Stimulated activated CD8-positive, alpha-beta memory T cell treated with anti-CD3 and anti-CD28 coated beads, Interleukin-4, amount 100 ng/mL, for 24 hours (primary cell): ENCODE data around the gene ARHGAP12.
A peak's percentile ranks its signal among the peaks of the same experiment; 100 is the strongest.

ENCODE experiments used
- DNase-seq: peaks from one replicate; pipeline ENCODE4 v3.0.0-alpha.2; 2020; ENCODE audit warnings: low read depth

ARHGAP12 gene

GRCh38 chr10:31949266-31949665, 20.6 kb upstream of the ARHGAP12 start:
- DNase-seq = no peak

DNA sequence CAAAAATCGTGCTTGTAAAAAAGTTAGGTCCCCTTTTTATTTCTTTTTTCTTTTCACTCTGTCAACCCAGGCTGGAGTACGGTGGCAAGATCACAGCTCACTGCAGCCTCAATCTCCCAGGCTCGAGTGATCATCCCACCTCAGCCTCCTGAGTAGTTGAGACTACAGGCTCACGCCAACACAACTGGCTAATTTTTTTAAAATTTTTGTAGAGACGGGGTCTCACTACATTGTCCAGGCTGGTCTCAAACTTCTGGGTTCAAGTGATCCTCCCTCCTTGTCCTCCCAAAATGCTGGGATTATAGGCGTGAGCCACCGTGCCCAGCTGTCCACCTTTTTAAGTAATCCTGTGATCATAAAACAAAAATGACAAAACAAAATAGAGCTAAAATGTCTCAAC, 19.4 kb upstream of the ARHGAP12 start:
- no peak for DNase-seq

GRCh38 chr10:31947144-31947926, 18.7 kb upstream of the ARHGAP12 start:
- DNase-seq = no peak

DNA sequence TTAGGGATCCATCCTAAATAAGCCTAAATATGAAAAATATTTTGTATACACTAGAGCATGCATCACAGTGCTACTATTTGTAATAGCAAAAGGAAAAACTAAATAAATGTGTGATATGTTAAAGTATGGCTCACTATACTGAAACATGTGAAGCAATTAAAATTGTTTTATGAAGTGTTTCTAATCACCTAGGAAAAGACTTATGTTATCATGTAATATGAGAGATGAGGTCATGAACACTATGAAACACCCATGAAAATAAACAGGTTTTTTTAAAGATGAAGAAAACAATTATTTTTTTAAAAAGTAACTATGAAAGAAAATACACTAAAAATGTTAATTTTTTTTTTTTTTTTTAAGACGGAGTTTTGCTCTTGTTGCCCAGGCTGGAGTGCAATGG, 16.8 kb upstream of the ARHGAP12 start:
- no peak for DNase-seq

GRCh38 chr10:31944071-31944433, 15.4 kb upstream of the ARHGAP12 start:
- no peak for DNase-seq

DNA sequence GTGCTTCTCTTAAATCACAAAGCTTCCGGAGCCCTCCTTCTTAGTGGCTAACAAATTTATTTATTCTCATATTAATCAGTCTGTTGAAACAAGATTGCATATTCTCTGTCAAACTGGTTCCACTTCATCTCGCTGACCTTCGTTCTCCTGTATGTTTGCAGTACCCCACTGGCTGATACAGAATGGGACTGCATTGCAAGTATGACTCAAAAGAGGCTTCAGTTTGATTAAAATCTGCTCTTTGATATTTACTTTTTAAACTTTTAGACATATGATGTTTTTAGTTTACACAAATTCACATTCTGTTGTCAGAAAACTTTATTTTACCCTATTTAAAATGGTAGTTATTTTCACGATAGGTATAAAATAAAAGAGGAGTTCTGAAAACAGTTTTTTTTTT, 14.3 kb upstream of the ARHGAP12 start:
- DNase-seq = no peak

DNA sequence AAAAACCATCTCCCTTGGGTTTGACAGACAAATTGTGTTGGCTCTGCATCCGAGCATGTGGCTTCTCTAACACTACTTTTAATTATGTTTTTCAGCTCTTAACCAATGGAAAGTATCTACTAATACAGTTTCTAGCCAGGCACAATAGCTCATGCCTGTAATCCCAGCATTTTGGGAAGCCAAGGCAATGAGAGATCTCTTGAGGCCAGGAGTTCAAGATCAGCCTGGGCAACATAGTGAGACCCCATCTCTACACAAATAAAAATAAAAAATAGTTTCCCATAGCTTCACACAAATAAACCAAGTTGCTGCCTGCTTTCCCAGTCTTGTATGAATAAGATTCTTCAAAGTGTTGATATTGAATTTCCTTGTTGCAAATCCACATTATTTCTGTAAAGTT, 13.8 kb upstream of the ARHGAP12 start:
- DNase-seq = no peak

DNA sequence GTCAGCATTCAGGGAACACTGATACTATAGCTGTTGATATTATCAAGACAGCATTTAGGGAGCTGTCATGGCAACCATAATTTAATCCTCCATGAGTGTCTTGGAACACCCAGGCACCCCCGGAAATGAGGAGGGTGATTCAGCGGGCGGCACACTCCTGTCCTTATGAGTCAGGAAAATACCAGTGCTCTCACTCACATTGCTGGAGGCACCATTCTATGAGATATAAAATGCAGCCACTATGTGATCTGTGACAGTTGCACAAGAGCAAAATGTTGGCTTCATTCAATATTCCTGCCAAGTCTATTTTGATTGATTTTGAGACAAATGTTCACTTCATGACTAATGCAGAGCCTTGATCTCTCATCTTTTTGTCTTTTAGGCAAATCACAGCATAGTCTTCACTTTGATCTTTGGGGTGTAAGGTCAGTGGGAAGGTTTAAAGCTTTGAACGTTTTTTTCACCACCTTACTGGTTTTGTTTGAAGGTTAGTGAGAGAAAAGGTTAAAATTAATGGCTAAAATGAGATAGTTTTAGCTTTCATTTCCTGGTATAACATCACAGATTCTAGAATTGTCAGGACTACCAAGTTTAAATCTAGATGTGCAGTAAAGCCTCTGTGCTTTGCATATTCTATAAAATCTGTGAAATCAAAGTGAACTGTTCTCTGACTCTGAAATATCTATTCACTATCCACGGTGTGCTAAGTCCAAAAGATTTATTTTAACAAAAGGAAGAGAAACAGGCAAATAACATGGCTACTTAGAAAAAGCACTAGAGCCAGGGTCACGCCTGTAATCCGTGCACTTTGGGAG, 12.4 kb upstream of the ARHGAP12 start:
- DNase-seq = no peak

DNA sequence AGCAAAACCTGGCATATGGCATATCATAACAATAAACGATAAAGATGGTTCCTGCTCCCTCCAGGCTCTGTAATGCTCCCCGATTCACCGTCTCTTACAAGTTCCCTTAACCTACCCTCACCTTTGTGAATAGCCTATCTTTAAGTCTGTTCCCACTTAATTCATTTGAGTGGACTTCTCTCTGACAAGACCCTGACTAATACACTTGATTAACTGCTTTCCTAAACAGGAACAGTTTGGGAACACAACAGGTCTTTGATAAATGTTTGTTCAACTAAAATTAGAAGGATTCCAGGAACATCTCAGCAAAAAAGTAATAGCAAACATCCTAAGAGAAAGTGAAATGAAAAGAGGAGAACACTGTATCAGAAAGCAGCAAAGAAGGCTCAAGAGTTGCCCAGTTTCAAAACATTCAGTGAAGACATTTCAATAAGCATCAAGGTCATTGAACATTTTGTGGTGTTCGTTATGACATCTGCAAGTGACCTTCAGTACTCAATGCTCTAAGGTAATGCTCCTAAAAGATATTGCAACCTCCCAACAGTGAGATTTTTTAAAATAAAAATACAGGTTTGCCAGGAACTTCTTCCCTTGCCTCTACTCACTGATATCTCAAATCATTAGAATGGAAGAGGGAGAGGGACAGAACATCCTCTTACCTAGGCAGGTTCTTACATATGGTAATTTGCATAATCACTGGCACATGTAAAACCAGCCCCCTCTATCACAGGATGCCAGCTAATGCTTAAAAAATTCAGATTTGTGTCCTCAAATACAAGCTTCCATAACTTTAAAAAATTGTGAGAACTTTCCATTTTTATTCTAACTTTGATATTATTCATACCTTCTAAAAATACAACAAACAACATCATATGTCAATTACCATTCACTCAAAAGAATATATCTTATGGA, 11.4 kb upstream of the ARHGAP12 start:
- no peak for DNase-seq

- no peak for DNase-seq
These were observed 8.7 kb upstream of the ARHGAP12 start for GRCh38 chr10:31937371-31937770.

GRCh38 chr10:31936933-31937332, 8.3 kb upstream of the ARHGAP12 start:
- DNase-seq = no peak

DNA sequence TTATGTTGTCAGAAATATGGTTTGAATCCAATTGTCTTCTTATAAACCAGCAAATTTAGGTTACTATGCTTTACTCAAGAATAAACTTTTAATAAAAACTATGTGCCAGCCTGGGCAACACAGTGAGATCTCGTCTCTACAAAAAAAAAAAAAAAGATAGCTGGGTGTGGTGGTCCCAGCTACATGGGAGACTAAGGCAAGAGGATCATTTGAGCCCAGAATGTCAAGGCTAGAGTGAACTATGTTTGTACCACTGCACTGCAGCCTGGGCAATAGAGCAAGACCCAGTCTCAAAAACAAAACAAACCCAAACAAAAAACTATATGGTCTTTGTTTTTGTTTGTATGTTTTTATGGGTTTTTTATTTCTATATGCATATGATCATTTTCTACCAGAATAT, 7.5 kb upstream of the ARHGAP12 start:
- DNase-seq = no peak

DNA sequence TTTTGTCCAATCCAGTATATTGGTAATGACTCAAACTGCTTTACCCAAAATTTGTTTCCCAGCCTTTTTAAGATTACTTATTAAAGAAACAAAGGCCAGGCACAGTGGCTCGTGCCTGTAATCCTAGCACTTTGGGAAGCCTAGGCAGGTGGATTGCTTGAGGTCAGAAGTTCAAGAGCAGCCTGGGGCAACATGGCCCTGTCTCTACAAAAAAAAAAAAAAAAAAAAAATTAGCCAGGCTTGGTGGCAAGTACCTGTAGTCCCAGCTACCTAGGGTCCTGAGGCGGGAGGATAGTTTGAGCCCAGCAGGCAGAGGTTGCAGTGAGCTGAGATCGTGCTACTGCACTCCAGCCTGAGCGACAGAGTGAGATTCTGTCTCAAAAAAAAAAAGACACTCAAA, 7.0 kb upstream of the ARHGAP12 start:
- no peak for DNase-seq

DNA sequence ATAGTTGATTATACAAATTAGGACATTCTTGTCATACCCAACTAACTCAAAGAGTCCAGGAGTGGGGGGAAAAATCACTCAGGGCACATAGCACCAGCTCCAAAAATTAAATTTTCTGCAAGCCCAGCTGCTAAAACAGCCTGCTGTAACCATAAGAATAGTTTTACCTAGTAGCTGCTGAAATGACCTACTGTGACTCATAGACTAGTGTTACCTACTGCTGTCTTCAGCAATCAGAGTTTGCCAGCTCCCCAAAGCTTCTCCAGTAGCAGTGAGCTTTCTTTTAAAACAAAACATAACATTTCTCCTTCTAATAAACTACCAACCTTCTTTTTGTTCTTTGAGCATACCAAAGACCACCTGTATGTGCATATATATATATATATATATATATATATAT, 4.2 kb upstream of the ARHGAP12 start:
- DNase-seq = no peak

- no peak for DNase-seq
These were observed 2.2 kb upstream of the ARHGAP12 start for GRCh38 chr10:31930856-31931255.

DNA sequence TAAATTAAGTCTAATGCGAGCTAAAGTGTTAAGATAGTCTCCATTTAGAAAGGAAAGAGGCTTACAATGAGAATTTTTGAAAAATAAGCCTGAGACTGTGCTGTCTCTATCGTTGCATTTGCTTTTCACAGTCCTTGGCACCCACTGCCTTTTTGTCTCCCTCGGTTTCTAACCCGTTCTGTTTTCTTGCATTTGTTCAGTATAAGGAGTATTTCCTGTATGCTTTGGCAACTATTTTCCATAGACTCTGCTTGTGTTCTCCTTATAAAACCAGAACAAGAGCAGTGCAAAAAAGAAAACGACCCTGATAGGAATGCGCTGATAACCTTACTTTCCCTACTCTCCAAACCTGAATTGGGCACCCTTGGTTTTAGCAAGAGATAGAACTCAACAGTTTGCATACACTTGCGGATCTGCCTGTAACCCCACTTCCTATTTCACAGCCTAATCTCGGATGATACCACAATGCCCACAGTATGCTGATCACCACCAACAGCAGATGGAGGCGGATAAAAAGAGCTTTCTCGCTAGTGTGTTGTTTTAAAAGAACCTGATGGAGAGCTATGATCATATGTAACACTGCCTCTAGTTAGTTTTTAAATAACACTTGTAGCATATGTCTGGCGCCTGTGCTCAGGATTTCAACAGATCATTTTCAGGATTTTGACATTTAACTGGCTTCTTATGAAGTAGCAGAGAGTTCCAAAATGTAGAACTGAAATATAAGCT, 1.6 kb upstream of the ARHGAP12 start:
- DNase-seq = no peak

GRCh38 chr10:31929261-31930022, 811 bp upstream of the ARHGAP12 start:
- peak; percentile 4 for DNase-seq

DNA sequence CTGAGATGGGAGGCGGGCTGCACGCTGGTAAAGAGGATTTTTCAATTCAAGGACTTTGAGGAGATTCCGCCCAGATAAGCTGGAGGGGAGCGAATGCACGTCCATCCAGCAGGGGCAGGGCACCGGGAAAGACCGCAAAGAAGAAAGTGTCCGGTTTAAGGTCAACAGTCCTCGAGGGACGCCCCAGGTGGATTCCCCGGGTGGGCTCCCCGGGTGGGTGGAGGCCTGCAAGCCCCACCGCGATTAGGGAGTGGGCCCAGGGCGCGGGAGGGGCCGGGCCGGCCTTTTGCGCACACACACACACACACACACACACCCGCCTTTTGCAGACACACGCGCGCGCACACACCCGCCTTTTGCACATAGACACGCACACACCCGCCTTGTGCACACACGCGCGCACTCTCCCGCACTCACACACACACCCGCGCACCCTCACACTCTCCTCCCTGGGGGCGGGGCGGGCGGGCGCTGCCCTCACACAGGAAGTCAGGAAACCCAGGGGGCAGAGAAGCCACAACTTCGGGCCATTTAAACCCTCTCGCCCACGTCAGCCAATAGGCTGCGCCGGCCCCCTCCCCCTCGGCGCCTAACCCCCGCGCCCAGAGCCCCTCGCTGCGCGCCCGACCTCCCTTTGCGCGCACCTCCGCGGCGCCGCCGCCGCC, 615 bp downstream of the ARHGAP12 start:
- peak; percentile 43 for DNase-seq

DNA sequence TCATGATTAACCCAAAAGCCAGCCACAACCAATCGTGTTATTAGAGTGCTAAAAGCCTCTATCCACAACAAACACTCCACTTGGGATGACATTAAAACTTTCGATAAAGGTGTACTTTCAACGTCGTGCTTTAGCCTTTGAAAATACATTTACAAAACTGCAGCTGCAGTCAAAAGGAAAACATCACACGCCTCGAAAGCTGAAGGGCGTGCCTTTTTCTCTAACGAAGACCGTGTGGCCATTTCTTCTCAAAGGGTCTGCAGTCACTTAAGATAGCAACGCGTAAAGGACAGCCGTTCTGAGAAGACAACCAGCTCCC, 1.1 kb downstream of the ARHGAP12 start:
- no peak for DNase-seq

DNA sequence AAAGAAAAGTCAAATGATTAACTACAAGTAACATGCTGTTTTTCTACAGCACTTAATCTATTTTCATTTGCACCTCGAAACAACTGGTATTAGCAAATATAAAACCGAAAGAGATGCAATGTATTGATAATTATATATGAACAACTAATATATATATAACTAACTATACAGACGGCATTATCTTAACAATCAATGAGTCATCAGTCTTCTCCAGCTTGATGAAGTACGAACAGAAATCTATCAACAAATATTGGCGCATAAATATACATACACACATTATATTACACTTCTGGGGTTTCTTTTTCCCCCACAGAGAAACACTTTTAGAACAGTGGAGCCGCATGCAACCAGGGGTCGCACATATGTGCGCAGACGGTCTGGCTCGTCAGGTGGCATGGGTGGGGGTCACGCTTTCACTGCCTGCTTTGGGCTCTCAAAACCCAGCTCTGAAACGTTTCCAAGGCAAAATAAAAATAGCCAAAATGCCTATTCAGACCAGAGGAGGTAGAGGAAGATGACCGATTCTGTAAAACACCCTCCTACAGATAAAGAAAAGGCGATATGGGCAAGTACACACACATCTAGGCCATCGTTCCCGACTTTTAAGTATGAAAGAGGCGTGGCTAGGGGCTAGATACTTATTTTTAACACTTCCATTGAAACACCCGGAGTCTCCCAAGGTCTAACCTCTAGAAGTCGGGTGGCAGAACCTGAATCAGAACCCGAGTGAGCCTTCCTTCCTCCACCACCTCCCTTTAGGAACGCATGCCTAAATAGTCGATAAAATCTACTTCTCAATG, 1.7 kb downstream of the ARHGAP12 start:
- DNase-seq = no peak
